ENCODE results near the gene SLC8A1. TPM values are rescaled to one million over a fixed set of nuclear protein-coding genes. Genes with fewer than 3 reads are reported as not detected.

Gene SLC8A1
- total and polyA plus RNA-seq, 9 donors, result 1.3 to 19.7 (median 7.7) TPM

DNA sequence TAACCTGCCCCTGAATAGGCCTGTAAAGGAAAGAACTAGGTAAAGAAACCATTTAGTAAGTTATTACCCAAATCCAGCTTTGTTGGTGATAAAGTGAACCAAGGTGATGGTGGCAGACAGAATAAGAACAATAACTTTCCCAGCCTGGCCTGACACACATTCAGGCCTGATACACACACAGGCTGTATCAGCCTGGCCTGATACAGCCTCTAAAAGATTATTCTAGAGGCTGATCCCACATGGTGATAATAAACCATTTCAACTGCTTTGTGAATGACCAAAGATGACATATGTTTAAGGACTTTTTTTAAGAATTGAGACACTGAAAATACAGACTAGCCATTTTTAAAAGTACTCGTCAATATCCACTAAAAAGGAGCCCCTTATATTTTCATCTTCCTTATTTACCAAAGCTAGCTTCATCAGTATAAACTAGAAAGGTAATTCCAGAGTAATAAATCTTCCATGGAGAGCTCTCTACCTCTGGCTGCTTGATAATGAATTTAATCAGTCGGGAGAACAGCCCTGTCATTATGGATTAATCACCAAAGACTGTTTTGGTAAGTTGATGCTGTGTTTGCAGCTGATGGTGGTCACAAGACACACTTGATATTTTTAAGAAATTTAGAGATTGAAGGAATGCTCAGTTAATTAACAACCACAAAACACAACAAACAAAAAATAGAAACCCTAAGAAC is 77.2 kb downstream of the SLC8A1 start:
- no peak overlapping the region for H3K27ac ChIP-seq
- peaks cover 3% of the 10 kb centered on the region for H3K4me1 ChIP-seq (ENCODE audit: insufficient read depth)
- H3K36me3 ChIP-seq, result no peaks in the 10 kb centered on the region
- intact Hi-C loops (cut with DNase I), result no loop called here
- 74 to 90% (median 83%) methylated on average over 2 of the region's 2 CpGs for WGBS, 3 donors
- TF ChIP-seq POLR2A (IDR thresholded peaks at IDR 0.05), result no peak
- TF ChIP-seq, protein P1, sequence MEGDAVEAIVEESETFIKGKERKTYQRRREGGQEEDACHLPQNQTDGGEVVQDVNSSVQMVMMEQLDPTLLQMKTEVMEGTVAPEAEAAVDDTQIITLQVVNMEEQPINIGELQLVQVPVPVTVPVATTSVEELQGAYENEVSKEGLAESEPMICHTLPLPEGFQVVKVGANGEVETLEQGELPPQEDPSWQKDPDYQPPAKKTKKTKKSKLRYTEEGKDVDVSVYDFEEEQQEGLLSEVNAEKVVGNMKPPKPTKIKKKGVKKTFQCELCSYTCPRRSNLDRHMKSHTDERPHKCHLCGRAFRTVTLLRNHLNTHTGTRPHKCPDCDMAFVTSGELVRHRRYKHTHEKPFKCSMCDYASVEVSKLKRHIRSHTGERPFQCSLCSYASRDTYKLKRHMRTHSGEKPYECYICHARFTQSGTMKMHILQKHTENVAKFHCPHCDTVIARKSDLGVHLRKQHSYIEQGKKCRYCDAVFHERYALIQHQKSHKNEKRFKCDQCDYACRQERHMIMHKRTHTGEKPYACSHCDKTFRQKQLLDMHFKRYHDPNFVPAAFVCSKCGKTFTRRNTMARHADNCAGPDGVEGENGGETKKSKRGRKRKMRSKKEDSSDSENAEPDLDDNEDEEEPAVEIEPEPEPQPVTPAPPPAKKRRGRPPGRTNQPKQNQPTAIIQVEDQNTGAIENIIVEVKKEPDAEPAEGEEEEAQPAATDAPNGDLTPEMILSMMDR (IDR thresholded peaks at IDR 0.05), result no peak
- no peak for TF ChIP-seq EP300 (IDR thresholded peaks at IDR 0.05)
- no peak for DNase-seq
- H3K27me3 ChIP-seq, result no peaks in the 10 kb centered on the region
- H3K4me3 ChIP-seq, result no peak overlapping the region
- H3K9me3 ChIP-seq, result no peaks in the 10 kb centered on the region

DNA sequence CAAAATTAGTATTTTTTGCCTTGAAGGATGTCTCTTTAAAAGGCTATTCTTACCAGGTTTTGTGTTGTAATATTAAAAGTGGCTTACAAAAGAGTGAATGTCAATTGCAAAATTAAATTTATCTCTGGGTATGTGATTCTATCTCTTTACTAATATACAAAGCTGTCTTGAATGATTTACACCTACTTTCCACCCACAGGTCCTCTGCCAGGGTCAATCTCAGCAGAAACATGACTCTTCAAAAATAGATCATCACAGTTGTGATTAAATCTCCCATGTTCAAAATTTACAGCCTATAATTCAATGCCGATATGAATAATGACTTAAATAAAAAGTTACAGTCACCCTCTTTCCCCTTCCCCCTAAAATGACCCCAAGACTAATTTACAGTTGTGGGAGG is 78.8 kb downstream of the SLC8A1 start:
- no peak for DNase-seq
- Histone ChIP-seq H3K27me3 (no peaks in the 10 kb centered on the region), H3K36me3 (no peaks in the 10 kb centered on the region), H3K4me3 (no peak overlapping the region), H3K9me3 (no peaks in the 10 kb centered on the region), H3K27ac (no peak overlapping the region), H3K4me1 (ENCODE audit: insufficient read depth) (peaks cover 3% of the 10 kb centered on the region)
- intact Hi-C loops (cut with DNase I), result no loop called here
- TF ChIP-seq EP300 (IDR thresholded peaks at IDR 0.05) (no peak), POLR2A (IDR thresholded peaks at IDR 0.05) (no peak)
- TF ChIP-seq, protein P1 (IDR thresholded peaks at IDR 0.05), result no peak
- WGBS, 3 donors, result 69 to 84% (median 79%) methylated on average over 1 of the region's 1 CpG

DNA sequence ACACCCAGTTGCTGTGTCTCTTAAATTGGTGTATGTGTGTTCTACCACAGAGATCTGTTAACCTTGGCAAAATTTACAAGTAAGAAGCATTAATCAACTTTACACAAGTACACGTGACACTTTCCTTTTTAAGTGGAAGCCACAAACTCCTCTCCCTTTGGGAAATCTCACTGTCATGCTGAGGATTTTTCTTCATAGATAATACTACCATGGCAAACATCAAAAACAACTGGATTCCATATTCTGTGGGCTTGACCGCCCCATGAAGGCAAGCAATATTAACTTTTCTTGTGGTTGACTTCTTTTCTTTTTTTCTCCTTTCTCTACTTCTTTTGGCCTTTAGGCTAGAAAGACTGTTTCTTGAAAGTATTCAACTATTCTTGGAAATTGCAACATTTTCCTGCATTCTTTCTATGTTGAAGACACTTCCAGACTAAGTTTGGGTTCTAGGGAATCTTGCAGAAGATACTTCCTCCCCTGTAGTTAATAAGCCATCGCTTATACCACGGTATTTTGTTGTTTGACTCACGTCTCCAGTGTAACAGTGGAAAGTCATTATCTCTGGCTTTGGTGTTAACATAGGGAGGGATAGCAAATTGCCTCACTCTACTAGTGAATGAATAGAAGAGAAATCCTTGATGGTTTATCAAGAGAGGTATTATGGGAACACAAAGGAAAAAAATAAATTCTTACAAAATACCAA is 79.5 kb downstream of the SLC8A1 start:
- no peaks in the 10 kb centered on the region for H3K27me3 ChIP-seq
- H3K4me3 ChIP-seq, result no peak overlapping the region
- intact Hi-C loops (cut with DNase I), result no loop called here
- DNase-seq, result no peak
- no peak overlapping the region for H3K27ac ChIP-seq
- 27 to 60% (median 48%) methylated on average over 5 of the region's 5 CpGs for WGBS, 3 donors
- no peaks in the 10 kb centered on the region for H3K36me3 ChIP-seq
- H3K9me3 ChIP-seq, result no peaks in the 10 kb centered on the region
- peaks cover 3% of the 10 kb centered on the region for H3K4me1 ChIP-seq (ENCODE audit: insufficient read depth)
- no peak for TF ChIP-seq POLR2A (IDR thresholded peaks at IDR 0.05)
- TF ChIP-seq, protein P1 (IDR thresholded peaks at IDR 0.05), result no peak
- TF ChIP-seq EP300 (IDR thresholded peaks at IDR 0.05), result no peak

DNA sequence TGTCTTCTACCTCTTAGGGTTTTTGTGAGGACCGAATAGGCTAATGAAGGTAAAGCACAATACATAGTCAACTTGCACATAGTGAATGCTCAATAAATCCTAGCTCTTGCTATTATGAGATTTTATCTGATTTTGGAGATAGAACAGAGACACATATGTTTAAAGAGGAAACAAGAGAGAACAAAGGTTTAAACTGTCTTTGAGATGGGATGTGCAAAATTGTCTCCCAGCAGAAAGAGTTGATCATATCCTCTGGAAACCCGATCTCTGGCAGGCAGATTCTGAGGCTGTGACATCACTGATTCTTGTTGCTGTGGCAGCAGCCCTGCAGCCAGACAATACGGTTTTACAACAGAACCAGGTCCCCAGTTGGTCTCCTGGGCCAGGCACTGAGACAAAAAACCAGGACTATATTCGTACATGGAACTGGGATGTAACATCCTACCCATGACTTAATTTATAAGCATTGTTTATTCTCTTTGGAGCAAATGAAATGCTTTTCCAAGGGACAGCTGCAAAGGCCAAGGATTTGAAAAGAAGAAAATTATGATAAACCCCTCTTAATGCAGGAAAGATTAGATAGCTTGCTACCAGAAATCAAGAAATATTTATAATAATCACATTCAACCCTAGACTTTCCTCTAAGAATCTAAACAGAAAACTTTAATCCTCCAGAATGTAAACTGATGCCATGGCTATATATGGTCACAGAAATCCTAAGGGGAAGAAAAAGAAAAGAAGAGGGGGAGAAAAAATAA is 80.2 kb downstream of the SLC8A1 start:
- no peak overlapping the region for H3K27ac ChIP-seq
- WGBS, 3 donors, result 21 to 27% (median 24%) methylated on average over 4 of the region's 4 CpGs
- peak in 3 of 5 donors; percentile 11 to 49 (median 23) for DNase-seq
- H3K4me3 ChIP-seq, result no peak overlapping the region
- TF ChIP-seq, protein P1 (IDR thresholded peaks at IDR 0.05), result no peak
- TF ChIP-seq EP300 (IDR thresholded peaks at IDR 0.05) (no peak), POLR2A (IDR thresholded peaks at IDR 0.05) (no peak)
- intact Hi-C loops (cut with DNase I), result no loop called here
- H3K36me3 ChIP-seq, result no peaks in the 10 kb centered on the region
- H3K4me1 ChIP-seq (ENCODE audit: insufficient read depth), result peaks cover 3% of the 10 kb centered on the region
- no peaks in the 10 kb centered on the region for H3K27me3 ChIP-seq
- H3K9me3 ChIP-seq, result no peaks in the 10 kb centered on the region
